ENCODE measurements around the gene ACBD7.

The ACBD7 gene

DNA sequence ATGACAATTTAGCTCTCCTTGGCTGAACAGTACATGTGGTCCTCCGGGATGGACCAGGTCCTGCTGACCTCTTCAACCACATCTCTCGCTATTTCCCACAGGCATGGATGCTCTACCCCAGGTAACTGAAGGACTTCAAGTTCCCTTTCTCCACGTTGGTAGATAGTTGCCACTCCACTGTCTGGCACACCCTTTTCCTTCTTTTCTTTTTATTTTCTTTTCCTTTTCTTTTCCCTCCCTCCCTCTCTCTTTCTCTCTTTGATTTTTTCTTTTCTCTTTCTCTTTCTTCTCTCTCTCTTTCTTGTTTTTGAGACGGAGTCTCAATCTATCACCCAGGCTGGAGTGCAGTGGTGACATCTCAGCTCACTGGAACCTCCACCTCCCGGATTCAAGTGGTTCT is 2.8 kb upstream of the ACBD7 start:
- no peak for DNase-seq (ENCODE audit: low read depth in 2 of 2)

DNA sequence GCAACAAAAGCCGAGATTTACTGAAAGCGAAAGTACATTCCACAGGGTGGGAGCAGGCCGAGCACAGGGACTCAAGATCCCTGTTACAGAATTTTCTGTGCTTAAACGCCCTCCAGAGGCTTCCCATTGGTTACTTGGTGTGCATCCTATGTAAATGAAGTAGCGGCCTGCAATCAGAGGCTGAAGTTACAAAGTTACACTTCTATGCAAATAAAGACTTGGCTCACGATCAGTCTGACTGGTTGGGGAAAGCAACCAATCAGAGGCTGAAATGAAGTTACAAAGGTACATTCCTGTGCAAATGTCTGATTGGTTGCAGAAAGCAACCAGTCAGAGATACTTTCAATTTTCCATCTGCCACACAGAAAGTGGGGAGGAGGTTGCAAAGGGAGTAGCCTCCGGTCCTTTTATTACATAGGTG is 4.1 kb downstream of the ACBD7 start:
- no peak for DNase-seq (ENCODE audit: low read depth in 2 of 2)

DNA sequence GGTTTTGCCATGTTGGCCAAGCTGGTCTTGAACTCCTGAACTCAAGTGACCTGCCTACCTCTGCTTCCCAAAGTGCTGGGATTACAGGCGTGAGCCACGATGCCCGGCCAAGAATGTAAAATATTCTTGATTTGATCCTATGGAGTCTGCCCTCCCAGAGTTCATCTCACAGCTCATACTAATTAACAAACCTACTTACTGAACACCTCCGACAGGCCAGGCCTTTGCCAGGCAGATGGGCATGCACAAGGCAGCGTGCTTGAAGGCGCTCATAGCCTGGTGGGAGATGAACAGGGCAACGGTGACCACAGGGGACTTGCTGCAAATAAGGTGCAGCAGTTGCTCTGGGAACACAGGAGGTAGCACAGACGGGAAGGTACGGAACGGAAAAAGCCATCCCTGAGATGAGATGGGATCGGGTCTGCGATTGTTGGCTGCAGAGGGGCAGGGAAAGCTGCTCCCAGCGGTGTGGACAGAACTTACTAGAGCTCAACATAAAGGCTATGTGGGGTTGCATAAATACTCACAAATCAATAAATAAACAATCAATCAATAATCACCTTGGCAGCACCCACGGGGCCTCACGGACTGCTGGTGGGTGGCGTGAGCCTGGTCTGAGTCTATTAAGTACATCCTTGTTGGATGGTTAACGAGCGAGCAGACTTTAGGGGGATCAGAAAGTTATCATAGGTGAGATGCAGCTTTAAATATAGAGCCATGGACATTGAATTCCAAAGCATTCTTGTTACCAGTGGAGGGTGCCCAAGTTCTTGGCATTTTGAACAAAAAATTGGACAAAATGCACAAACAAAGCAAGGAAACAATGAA is 4.7 kb downstream of the ACBD7 start:
- DNase-seq (ENCODE audit: low read depth in 2 of 2), result no peak

DNA sequence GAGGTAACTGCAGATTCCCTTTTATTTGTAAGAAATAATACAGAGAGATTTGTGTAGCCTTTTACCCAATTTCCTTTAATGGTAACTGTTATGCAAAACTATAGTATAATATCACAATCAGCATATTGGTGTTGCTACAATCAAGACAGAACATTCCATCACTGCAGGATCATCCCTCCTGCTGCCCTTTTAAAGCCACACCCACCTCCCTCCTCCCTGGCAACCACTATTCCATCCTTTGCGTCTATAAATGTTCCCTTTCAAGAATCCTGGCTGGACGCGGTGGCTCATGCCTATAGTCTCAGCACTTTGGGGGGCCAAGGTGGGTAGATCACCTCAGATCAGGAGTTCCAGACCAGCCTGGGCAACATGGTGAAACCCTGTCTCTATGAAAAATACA is 13.2 kb downstream of the ACBD7 start:
- DNase-seq (ENCODE audit: low read depth in 2 of 2), result no peak

DNA sequence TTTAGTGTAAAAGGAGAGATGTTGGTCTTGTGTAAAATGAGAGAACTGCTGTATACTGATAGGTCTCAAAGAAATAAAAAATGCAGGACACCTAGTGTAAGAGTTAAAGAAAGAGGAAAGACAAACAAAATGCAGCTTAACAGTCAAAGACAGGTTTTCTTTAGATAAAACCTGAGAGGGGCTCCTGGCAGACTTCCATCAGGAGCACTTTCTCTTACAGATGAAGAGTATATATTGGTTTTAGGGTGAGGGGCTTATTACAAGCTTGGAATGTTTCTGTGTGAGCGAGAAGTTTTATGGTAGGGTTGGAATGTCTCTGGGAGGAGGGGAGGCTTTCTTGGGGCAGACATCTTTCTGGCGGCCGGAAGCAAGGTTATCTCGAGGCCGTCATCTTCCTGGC is 16.2 kb downstream of the ACBD7 start:
- no peak for DNase-seq (ENCODE audit: low read depth in 2 of 2)

DNA sequence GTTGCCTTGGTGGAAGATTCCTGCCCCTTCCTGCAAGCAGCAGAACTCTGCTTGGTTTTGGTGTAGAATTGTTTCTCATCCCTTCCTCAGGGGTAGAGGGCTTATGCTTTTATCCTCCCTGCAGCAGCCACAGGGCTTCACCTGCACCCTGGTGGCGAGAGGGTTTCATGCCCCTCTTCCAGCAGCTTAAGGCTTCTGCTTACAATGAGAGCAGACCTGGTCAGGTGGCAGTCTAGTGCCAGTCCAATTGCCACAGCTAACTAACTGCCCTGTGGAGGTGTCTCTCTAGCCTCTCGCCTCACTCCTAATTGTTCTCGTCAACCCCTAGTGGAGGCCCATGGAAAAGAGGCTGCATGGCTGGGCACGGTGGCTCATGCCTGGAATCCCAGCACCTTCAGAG is 19.3 kb downstream of the ACBD7 start:
- no peak for DNase-seq (ENCODE audit: low read depth in 2 of 2)

DNA sequence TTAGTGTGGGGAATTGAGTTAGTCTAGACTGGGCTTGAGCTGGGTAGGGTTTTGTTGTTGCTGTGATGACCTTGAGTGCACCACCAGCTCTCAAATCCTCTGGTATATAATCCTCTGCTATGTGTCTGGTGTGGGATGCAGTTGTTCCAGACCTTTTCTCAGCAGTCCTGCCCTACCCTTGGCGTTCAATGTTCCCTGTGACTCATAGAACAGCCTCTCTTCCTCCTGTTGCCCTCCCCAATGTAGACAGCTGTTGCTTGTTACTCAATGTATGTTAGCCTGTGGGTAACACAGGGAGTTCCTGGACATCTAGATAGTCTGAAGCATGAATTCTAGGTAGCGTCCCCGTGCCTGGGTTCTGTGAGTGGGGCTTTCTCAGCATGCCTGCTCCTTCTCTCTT is 19.8 kb downstream of the ACBD7 start:
- DNase-seq (ENCODE audit: low read depth in 2 of 2), result no peak

DNA sequence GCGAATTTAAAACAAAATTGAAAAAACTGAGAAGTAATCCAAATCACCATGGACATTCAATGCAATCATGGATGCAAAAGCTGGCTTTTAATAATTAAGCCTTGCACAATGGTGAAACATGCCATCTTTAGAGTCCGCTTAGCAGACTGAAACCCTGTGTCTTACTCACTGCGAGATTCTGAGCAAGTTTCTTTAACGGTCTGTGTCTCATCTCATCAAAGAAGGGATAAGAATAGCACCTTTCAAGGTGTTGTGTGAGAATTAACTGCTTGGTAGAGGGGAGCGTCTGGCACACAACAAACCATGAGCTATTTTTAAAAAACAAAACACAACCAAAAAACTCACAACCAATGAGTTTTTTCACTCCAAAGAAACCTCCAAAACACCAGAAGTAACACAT is 21.4 kb downstream of the ACBD7 start:
- no peak for DNase-seq (ENCODE audit: low read depth in 2 of 2)

DNA sequence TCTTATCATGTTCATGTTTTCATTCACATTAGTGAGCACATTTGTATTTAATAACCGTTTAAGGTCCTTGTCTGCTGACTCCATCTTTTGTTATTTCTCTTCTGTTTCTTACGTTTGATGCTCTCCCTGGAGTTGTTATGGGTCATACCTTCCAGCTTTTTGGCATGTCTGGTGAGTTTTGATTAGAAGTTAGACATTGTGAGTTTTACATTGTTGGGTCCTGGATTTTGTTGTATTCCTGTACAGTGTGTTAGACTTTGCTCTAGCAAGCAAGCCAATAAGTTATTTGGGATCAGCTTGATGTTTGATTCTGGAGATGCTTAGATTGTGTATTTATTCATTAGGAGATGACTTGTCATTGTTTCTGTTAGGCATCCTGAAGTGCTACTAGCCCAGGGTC is 27.9 kb downstream of the ACBD7 start:
- no peak for DNase-seq (ENCODE audit: low read depth in 2 of 2)

DNA sequence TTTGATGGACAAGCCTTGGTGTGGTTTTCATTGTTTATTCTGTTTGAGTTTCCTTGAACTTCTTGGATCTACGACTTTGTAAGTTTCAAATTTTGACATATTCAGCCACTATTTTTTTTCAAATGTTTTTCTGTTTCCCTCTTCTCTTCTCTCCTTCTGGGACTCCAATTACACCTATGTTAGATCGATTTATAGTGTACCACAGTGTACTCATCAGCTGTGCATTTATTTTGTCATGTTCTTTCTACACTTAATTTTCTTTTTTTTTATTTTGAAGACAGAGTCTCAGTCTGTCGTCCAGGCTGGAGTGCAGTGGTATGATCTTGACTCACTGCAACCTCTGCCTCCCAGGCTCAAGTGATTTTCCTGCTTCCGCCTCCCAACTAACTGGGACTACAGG is 28.7 kb downstream of the ACBD7 start:
- DNase-seq (ENCODE audit: low read depth in 2 of 2), result no peak

DNA sequence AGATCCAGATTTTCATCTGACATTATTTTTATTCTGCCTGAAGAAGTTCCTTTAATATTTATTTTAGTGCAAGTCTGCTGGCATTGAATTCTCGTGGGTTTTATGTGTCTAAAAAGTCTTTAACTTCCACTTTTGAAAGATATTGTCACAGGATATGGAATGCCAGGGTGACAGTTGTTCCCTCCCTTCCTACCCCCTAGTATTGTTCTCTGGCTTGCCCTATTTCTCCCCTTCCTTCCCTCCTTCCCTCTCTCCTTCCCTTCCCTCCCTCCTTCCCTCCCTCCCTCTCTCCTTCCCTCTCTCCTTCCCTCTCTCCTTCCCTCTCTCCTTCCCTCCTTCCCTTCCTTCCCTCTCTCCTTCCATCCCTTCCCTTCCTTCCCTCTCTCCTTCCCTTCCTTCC is 29.9 kb downstream of the ACBD7 start:
- DNase-seq (ENCODE audit: low read depth in 2 of 2), result no peak

DNA sequence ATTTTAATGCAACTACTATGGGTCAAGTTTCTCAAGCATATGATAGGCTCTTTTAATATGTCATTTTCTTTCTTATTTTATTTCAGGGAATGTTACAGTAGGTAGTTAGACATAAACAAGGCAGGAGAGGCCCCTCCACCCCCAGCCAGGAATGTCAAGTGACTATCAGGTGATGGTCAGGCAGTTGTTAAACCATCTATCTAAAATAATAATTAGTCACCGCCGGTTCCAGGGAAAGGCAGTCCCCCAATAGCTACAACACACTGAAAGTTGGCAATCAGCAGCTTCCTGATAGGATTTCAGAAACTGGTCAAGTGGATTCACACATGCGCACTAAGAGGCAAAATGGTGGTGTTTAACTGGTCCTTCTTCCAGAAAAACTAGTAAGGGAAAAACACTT is 35.5 kb downstream of the ACBD7 start:
- DNase-seq (ENCODE audit: low read depth in 2 of 2), result no peak

DNA sequence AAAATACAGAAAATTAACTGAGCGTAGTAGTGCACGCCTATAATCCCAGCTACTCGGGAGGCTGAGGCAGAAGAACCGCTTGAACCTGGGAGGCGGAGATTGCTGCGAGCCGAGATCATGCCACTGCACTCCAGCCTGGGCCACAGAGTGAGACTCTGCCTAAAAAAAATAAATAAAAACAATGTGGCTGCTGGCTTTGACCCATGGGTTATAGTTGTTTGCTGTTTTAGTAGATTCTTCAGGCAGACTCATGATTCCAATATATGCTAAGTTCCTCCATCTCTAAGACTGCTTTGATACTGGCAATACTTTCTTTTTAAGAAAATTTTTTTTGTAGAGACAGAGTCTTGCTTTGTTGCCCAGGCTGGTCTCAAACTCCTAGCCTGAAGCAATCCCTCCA is 36.5 kb downstream of the ACBD7 start:
- no peak for DNase-seq (ENCODE audit: low read depth in 2 of 2)

DNA sequence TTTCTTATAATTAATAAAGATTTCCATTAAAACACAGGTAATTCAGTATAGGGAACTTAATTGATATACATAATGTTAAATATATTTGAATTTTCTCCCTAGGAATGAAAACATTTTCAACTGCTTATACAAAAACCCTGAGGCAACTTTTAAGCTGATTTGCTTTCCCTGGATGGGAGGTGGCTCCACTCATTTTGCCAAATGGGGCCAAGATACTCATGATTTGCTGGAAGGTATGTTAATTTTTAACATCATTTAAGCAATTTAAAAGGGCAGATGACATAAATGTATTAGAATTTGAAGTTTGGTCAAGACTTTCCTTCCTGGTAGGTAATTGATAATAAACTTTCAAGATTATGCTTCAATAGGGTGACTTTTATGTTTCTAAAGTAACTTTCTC is 39.0 kb downstream of the ACBD7 start:
- no peak for DNase-seq (ENCODE audit: low read depth in 2 of 2)

DNA sequence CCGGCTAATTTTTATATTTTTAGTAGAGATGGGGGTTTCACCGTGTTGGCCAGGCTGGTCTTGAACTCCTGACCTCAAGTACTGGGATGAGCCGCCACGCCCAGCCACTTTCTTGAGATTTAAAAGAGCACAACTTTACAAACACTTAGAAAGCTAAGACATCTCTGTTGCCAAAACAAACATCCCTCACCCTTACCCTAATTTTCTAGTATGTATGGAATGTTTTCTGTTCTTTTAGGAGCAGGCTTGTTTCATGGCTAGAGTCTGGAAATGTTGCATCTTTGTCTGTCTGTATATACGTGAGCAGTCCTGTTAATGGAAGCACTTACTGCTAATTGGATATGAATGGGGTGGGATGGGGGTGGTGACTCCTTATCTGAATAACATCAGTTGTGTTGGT is 42.0 kb downstream of the ACBD7 start:
- no peak for DNase-seq (ENCODE audit: low read depth in 2 of 2)

DNA sequence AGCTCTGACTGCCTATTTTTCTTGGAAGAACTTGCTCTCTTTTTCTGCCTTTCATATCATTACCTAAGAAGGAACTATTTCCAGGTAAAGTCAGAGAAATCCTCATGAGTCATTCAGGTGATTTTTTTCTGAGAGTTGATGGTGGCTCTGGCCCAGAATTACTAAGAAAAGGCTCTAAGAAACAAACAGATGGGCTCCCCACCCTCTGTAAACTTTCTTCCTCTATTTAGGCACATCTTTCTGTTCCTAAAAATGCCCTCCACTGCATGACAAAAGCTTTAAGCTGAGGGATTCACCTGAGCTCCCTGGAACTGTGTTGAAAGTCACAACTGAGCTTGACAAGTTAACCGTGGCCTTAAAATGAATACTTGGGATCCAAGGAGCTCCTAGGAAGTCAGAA is 43.2 kb downstream of the ACBD7 start:
- no peak for DNase-seq (ENCODE audit: low read depth in 2 of 2)

DNA sequence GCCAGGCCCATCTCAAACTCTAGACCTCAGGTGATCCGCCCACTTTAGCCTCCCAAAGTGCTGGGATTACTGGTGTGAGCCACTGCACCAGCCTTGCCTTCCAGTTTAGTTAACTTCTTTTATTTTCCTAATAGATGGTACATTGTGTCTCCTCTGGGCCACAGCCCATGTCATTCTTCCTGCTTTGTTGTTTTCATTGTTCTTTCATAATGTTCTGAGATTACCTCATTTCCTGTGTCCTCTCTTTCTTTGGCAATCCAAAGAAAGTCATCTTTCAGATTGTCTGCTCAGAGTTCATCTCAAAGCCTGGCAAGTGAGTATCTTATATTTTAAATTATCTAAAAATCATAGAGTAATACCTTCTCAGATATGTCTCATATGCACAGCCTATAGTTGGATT is 44.9 kb downstream of the ACBD7 start, which contains the start of gene OLAH:
Gene OLAH (plus strand): TSS at position 270 of the 400 bp plus-strand sequence. CDS start 3,346 bp downstream, outside the sequence.
- DNase-seq (ENCODE audit: low read depth in 2 of 2), result no peak

DNA sequence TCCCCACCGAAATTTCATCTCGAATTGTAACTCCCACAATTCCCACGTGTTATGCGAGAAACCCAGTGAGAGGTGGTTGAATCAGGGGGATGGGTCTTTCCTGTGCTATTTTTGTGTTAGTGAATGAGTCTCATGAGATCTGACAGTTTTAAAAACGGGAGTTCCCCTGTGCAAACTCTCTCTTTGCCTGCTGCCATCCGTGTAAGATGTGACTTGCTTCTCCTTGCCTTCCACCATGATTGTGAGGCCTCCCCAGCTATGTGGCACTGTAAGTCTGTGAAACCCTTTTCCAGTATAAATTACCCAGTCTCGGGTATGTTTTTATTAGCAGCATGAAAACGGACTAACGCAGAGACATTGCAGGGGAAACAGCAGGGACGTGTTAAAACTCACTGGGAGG is 50.2 kb downstream of the ACBD7 start:
- DNase-seq (ENCODE audit: low read depth in 2 of 2), result no peak

DNA sequence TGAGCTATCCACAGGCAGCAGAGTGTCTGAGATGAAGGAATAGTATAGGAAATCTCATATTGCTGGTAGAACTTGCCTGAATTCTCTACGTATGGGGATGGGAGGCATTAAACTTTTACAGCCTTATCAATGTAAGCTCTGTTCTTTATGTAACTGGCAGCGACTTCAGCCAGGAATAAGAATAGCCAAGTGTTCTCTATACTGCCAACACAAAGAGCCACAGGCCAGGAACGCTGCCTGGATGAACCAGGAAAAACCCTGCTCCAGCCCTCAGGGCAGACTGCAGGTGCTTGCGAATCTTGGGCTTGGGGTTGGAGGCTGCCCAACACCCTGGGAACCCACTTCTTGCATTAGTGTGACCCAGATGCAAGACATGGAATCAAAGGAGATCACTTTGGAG is 50.9 kb downstream of the ACBD7 start:
- DNase-seq (ENCODE audit: low read depth in 2 of 2), result no peak

DNA sequence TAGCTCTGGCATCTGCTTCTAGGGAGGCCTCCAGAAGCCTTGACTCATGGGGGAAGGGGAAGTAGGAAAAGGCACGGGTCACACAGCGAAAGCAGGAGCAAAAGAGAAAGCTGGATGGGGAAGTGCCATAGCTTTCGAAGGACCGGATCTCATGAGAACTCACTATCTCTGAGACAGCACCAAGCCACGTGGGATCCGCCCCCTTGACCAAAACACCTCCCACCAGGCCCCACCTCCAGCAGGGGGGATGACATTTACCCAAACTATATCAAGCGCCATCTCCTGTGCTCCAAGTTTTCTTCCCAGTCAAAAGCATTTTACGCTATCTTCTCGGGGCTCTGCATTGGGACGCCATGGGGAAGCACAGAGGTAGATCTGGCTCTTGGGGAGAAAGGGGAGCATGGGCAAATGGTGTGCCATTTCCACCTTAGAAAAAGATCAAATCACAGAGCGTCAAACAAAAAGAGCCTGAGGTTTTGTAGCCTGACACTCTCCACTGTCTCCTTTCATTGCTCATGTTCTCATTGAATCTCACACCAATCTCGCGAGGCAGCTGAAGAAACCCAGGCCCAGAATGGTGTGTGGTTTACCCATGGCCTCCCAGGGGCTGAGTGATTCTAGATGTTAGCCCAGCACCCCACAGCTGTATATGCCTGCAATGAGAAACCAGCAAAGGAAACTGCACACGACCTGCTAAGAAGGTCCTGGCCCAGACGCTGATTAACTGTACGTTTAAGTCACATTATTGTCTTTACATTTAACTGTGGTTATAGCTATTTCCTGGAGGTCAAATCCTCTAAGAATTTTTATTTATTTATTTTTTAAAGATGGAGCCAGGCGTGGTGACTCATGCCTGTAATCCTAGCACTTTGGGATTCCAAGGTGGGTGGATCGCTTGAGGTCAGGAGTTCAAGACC is 52.9 kb downstream of the ACBD7 start:
- DNase-seq (ENCODE audit: low read depth in 2 of 2), result no peak

DNA sequence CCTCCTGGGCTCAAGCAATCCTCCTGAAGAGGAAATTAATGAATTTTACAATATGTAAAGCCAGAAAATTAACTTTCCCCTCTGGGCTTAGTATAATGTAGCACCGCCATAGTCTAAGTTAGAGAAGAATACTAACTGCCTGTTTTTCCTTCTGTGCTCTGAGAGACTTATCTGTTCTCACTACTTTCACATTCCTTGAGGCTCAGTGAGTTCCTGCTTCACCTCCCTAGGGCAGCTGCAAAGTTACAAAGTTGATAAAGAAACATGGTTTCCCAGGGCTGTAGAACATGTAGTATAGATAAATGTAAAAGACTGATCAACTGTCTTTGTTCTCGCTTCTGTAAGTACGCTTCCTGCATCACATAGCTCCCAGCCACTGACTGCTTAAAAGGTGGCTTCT is 60.8 kb downstream of the ACBD7 start:
- no peak for DNase-seq (ENCODE audit: low read depth in 2 of 2)

Measured in stimulated activated CD4-positive, alpha-beta T cell treated with anti-CD3 and anti-CD28 coated beads, Interleukin-15, amount 100 ng/mL, for 48 hours (primary cell).